ENCODE data around the gene GPR137. TPM values are rescaled to one million over a fixed set of nuclear protein-coding genes. Genes with fewer than 3 reads are reported as not detected.

GPR137 gene
- total and polyA plus RNA-seq, 9 of the 15 experiments (the other 6 are each of a cell fraction or from before 2014, with no cell fraction given) = 0.32 to 26.7 (median 10.7) TPM

DNA sequence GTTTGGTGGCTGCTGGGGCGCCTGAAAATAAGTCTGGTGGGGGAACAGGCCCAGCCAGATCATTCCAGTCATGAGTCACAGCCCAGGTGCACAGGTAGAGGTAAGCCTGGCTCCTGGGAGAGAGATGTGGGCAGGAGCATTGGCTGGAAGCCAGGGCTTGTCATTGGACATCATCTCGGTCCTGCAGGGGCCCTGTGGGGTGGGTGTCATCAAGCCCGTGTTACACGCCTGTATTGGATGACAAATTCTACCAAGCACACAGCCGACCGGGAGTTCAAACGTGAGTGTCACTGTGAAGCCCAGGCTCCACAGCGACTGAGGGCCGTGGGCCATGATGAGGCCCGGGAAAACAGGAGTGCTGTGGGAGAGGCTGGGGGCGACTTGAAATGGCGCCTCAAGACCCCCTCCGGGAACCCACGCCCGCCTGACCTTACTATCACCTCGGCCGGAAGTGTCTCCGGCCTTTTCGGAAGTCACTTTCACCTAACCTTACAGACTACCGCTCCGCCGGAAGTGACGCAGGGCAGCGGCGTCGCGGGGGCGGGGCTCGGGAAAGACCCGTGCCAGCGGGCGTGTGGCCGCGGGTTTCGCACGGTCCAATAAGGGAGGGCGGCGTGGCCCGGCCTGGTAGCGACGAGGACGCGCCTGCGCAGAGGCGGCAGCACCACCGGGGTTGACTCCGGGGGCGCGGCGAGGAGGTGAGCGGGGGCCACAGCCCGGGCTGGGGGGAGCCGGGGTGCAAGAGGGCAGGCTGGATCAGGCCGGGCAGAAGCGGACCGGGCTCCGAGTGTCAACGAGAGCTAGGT, 45.0 kb upstream of the GPR137 start, which contains the start of gene FKBP2 (continued):
- TF ChIP-seq TEAD4 (IDR thresholded peaks at IDR 0.05; ENCODE audit: low read length) (peak; percentile 15; the same call in 1 of the 2 replicates), TEAD4 (CRISPR knock-in tag; IDR thresholded peaks at IDR 0.05; ENCODE audit: borderline replicate concordance) (no peak), MBD2 (IDR thresholded peaks at IDR 0.05; ENCODE audit: borderline replicate concordance, low read depth) (peak; percentile 68; the same call in 1 of the 2 replicates), TCFL5 (CRISPR knock-in tag; conservative IDR thresholded peaks at IDR 0.05) (no peak), ZNF507 (tag; conservative IDR thresholded peaks at IDR 0.05) (no peak), PCBP2 (IDR thresholded peaks at IDR 0.05; ENCODE audit: low read depth, low read length, poor library complexity, severe bottlenecking) (no peak), GABPA (tag; conservative IDR thresholded peaks at IDR 0.05; ENCODE audit: low read depth) (peak; percentile 99), ZFP36 (IDR thresholded peaks at IDR 0.05; ENCODE audit: low read depth, low read length, partially characterized antibody) (no peak), KDM5B (IDR thresholded peaks at IDR 0.05; ENCODE audit: insufficient replicate concordance, low read depth, low read length) (peak; percentile 92), SAFB (IDR thresholded peaks at IDR 0.05; ENCODE audit: borderline replicate concordance, low read depth, low read length) (no peak), FOXJ2 (tag; IDR thresholded peaks at IDR 0.05) (no peak), POLR2G (IDR thresholded peaks at IDR 0.05; ENCODE audit: low read depth, low read length) (peak; percentile 96), GTF2A2 (tag; IDR thresholded peaks at IDR 0.05) (no peak), CCNT2 (IDR thresholded peaks at IDR 0.05; ENCODE audit: borderline replicate concordance, extremely low read depth, insufficient read length, low read depth, low read length) (peak; percentile 78), TBP (optimal IDR thresholded peaks at IDR 0.05; ENCODE audit: low read depth, low read length) (peak; percentile 96), LCOR (CRISPR knock-in tag; IDR thresholded peaks at IDR 0.05) (peak; percentile 79; the same call in 1 of the 2 replicates), SMARCE1 (IDR thresholded peaks at IDR 0.05) (no peak), BDP1 (IDR thresholded peaks at IDR 0.05; ENCODE audit: insufficient read depth, insufficient read length) (no peak), ETV5 (CRISPR knock-in tag; IDR thresholded peaks at IDR 0.05; ENCODE audit: low read depth) (peak; percentile 93), ZNF589 (CRISPR knock-in tag; IDR thresholded peaks at IDR 0.05; ENCODE audit: low read depth) (peak; percentile 50; the same call in 1 of the 2 replicates), NR2C2 (CRISPR knock-in tag; IDR thresholded peaks at IDR 0.05) (no peak), NR2C2 (tag; IDR thresholded peaks at IDR 0.05) (peak; percentile 94), SMARCB1 (IDR thresholded peaks at IDR 0.05; ENCODE audit: insufficient read length, low read depth) (no peak), XRCC4 (IDR thresholded peaks at IDR 0.05; ENCODE audit: extremely low read depth, insufficient read depth, insufficient read length) (no peak), HOXB6 (CRISPR knock-in tag; IDR thresholded peaks at IDR 0.05; ENCODE audit: borderline replicate concordance) (no peak; the same call in 1 of the 2 replicates), ZNF212 (CRISPR knock-in tag; IDR thresholded peaks at IDR 0.05) (no peak), L3MBTL2 (IDR thresholded peaks at IDR 0.05) (peak; percentile 56), ZNF668 (CRISPR knock-in tag; IDR thresholded peaks at IDR 0.05) (no peak), KLF1 (tag; IDR thresholded peaks at IDR 0.05) (peak; percentile 76), ATF7 (IDR thresholded peaks at IDR 0.05) (peak; percentile 73), KAT8 (IDR thresholded peaks at IDR 0.05; ENCODE audit: low read depth) (no peak)
- TF ChIP-seq, protein P1, sequence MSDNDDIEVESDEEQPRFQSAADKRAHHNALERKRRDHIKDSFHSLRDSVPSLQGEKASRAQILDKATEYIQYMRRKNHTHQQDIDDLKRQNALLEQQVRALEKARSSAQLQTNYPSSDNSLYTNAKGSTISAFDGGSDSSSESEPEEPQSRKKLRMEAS (CRISPR knock-in tag; IDR thresholded peaks at IDR 0.05) = peak; percentile 64
